Central memory CD4-positive, alpha-beta T cell (primary cell): ENCODE results near the gene NFKBIB.
"Not testable (repeated sequence)": the region's sequence is repeated elsewhere in the genome, so short reads cannot be mapped to it uniquely, and the experiment has no call there.

Experiments used
- DNase-seq: peaks from one replicate; pipeline ENCODE4 v3.0.0; 2022

The NFKBIB gene

GRCh38 chr19:38877781-38878574 lies 21.8 kb upstream of the NFKBIB start, which contains the start of gene RINL:
Gene RINL (minus strand): TSS chr19:38878275. CDS start chr19:38876742, 1,533 bp downstream.
- DNase-seq = peak; percentile 69

DNA sequence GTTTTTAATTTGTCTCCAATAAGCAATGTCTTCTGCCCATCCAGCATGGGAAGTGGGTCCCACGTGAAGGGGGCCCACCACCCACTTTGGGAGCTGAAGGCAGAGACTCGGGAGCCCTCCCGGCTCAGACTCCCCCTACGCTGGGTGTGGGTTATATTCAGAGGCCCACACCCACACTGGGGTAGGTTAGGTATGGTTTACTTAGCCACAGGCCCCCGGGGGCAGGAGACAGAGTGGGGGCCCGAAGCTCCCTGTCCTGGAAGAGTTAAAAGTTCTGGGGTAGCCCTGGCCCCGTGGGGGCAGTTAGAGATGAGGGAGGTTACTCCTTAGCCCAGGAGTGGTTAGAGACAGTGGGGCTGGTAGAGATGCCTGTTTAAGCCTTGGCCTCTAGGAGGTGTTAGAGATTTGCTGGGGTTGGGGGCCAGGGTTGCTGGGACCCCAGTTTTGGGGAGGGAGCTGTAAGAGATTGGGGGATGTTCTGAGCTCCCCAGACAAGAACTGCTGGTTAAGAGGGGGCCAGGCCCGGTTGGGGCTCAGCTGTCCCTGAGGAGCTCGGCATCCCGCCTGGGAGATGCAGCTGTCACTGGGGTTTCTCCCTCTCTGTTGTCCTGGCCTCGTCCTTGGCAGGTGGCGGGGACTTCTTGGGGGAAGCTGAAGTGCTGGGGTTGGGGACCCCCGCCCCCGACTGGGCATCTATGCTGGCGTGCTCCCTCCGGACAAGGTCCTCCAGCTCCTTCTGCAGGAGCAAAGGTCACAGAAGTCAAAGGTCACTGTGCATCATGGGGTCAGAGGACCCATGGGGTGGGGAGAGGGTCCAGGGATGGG lies 21.0 kb upstream of the NFKBIB start:
- no peak for DNase-seq

- DNase-seq = no peak
Observed at GRCh38 chr19:38879400-38879751, 20.4 kb upstream of the NFKBIB start.

DNA sequence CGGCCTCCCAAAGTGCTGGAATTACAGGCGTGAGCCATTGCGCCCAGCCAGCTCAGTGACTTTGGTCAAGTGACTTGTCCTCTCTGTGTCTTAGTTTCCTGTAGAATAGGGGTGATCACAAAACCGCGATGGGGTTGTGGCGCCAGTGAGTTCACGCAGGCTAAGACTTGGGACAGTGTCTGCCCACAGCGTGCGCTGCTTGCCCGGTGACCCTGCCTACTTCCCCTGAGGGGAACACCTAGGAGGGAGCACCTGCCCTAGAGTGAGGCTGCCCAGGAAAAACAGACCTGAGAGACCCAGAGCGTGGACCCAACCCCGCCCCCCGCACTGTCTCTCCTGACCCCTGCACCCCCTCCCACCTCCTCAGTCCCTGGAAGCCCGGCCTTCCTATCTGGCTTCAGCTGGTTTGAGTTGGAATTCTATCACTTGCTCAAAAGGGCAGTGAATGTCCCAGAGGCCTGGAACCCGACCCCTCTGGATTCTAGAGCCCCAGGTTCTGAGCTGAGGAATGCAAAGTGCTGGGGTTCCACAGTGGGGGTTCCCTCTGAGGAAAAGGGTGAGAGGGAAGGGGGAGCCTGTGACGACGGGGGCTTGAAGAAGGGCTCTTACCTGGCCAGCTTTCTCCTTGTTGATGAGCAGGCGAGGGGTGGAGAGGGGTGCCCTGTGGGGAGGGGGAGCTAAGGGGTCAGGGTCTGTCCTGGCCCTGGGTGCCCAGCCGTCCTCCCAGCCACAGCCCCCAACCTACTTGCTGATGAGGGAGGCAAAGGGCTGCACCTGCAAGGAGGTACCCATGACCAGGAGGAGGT lies 19.5 kb upstream of the NFKBIB start:
- no peak for DNase-seq

- no peak for DNase-seq
Observed at GRCh38 chr19:38880882-38881609, 18.7 kb upstream of the NFKBIB start.

DNA sequence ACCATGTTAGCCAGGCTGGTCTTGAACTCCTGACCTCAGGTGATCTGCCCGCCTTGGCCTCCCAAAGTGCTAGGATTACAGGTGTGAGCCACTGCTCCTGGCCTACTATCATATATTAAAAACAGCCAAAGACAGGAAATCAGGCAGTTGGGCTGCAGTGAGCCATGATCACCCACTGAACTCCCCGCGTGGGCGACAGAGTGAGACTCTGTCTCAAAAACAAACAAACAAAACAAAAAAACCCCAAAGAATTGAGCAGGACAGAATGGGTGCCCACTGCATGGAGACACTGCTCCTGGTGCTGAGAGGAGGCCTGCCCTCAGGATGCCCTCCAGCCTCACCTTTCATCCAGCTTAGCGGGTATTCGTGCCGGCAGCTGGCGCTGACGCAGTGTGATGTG lies 16.5 kb upstream of the NFKBIB start:
- DNase-seq = no peak

- DNase-seq = not testable (repeated sequence)
Observed at GRCh38 chr19:38884691-38885090, 15.1 kb upstream of the NFKBIB start.

- no peak for DNase-seq
Observed at GRCh38 chr19:38888876-38889275, 10.9 kb upstream of the NFKBIB start.

GRCh38 chr19:38889803-38890202 lies 10.0 kb upstream of the NFKBIB start:
- no peak for DNase-seq

- DNase-seq = no peak
Observed at GRCh38 chr19:38890686-38891085, 9.1 kb upstream of the NFKBIB start.

- no peak for DNase-seq
Observed at GRCh38 chr19:38891771-38892170, 8.0 kb upstream of the NFKBIB start.

- DNase-seq = no peak
Observed at GRCh38 chr19:38892841-38893240, 6.9 kb upstream of the NFKBIB start.

DNA sequence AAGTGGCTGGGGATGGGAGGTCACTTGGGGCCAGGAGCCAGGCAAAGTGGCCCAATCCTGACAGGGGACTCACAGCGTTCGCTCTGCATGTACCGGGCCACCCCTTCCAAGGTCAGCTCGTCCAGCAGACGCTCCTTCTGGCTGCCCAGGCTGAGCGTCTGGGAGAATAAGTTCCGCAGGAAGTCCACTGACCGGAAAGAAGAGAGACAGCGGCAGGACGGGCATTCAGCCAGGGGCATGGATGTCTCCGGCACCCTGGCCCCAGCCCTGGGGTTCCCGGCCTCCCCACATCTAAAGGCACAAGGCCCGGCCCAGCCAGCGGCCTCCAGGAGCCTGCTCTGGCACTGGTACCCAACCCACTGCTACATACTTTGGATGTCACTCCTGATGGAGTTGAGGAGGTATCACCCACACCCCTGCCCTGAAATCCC lies 6.4 kb upstream of the NFKBIB start:
- no peak for DNase-seq

DNA sequence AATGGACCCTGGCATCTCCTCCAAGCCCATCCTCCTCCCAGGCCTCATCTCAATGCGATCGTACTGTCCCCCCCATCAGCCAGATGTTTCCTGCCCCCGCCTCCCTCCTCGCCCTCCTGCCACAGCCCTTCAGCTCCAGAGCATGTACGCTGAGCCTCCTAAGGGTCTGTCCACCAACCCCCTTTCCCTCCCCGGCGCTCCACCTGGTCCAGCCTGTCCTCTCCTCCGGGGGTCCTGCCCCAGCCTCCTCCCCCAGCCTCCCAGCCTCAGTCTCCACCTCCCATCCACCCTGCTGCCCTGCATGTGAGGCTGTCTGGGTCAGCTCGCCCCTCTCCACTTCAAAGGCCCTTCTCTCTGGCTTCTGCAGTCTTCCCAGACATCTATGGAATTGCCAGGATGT lies 4.8 kb upstream of the NFKBIB start:
- no peak for DNase-seq

- no peak for DNase-seq
Observed at GRCh38 chr19:38898788-38899446, 852 bp upstream of the NFKBIB start.

GRCh38 chr19:38900202-38900629 lies 447 bp downstream of the NFKBIB start:
- DNase-seq = no peak

DNA sequence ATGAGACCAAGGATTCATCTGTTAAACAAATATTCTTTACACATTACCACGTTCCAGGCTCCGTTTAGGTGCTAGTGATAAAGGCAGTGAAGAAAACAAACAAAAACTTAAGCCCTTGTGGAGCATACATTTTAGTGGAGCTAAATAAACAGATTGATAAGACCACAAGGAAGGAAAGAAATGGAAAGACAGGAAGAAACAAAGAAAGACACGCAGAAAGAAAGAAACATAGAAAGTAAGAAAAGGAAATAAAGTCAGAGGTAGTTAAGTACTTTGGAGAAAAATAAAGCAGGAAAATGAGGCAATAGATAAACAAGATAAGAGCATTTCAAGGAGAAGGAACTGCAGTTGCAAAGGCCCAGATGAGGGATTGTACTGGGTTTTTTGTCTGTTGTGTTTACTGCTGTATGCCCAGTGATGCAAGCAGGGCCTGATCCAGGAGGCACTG lies 998 bp downstream of the NFKBIB start:
- no peak for DNase-seq

DNA sequence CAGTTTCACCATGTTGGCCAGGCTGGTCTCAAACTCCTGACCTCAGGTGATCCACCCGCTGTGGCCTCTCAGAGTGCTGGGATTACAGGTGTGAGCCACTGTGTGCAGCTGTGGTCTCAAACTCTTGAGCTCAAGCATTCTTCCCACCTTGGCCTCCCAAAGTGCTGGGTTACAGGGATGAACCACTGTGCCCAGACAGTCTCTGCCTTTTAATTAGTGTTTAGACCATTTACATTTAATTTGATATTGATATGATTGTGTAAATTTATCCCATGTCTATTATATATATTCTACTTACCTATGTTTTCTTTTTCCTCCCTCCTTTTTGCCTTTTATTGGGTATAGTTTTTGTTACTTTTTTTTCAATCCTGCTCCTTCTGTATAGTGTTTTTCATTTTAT lies 1.9 kb downstream of the NFKBIB start:
- no peak for DNase-seq

DNA sequence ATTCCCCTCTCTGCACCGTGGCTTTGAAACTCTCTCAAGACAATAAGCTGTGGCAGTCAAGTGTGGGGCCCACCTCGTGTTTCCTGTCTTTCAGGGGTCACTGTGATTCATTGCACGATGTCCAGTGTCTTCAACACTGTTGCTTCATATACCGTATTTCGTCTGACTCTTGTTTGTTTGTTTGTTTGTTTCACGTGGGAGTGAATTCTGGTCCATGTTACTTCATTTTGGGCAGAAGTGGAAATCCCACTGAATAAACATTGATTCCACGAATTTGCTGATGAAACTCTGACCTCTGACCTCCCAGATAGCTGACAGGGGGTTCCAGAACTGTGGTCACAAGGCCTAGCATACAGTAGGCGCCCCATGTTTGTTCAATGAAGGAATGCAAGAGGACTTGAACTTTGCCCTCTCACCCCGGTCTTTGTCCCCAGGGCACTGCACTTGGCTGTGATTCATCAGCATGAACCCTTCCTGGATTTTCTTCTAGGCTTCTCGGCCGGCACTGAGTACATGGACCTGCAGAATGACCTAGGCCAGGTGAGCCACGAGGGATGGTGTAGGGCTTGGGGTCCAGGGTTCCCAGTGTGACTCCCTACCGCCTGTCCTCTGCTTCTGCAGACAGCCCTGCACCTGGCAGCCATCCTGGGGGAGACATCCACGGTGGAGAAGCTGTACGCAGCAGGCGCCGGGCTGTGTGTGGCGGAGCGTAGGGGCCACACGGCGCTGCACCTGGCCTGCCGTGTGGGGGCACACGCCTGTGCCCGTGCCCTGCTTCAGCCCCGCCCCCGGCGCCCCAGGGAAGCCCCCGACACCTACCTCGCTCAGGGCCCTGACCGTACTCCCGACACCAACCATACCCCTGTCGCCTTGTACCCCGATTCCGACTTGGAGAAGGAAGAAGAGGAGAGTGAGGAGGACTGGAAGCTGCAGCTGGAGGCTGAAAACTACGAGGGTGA lies 5.1 kb downstream of the NFKBIB start:
- DNase-seq = no peak

- no peak for DNase-seq
Observed at GRCh38 chr19:38905620-38906019, 5.9 kb downstream of the NFKBIB start.

GRCh38 chr19:38907227-38907626 lies 7.5 kb downstream of the NFKBIB start:
- DNase-seq = no peak
